Raji (cell line): ENCODE data around the gene BANP.

Experiments
- POLR2A ChIP-seq: IDR thresholded peaks from 2 replicates; pipeline ENCODE4 v1.6.1; 2011; ENCODE audit warnings: low read depth, low read length, control low read depth; ENCODE audit not compliant: insufficient read depth

BANP gene

DNA sequence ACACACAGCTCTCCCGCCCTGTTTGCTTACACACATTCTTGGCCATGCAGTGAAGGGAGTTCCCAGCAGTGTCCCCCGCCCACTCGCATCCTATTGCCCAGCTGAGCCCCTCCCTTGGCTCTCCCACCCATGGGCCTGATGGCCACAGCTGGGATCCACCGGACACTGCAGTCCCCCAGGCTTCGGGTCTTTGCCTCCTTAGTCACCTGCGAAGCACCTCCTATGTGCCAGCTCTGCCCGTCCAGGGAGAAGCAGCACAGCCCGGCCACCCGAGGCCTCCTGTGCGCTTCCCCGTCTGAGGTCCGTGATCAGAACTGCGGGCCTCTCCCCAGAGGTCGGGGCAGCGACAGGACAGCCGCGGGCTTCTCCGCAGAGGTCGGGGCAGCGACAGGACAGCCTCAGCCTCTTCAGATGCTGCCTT, 136.9 kb downstream of the BANP start:
- no peak for TF ChIP-seq POLR2A

GRCh38 chr16:88099563-88099890, 148.3 kb downstream of the BANP start:
- TF ChIP-seq POLR2A = no peak

DNA sequence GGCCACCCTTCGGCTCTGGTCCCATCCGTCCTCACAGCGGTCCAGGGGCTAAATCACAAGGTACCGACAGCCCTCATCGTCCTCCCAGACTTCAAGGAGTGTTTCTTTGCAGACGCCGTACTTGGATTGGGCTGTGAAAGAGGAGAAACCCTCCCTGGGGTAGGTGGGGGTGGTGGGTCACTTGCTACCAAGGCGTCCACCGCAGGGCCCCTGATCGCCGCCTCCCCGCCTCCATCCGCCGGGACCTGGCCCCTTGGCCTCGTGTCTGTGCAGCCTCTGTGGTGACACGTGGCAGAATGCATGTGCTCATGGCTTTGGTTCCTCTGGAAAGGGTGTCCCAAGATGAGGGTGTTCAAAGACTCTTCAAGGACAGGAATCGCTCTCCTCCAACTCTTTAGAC, 151.4 kb downstream of the BANP start:
- no peak for TF ChIP-seq POLR2A

- no peak for TF ChIP-seq POLR2A
Measured at GRCh38 chr16:88103011-88103410, 151.8 kb downstream of the BANP start.

GRCh38 chr16:88103581-88104188, 152.5 kb downstream of the BANP start:
- TF ChIP-seq POLR2A = no peak

DNA sequence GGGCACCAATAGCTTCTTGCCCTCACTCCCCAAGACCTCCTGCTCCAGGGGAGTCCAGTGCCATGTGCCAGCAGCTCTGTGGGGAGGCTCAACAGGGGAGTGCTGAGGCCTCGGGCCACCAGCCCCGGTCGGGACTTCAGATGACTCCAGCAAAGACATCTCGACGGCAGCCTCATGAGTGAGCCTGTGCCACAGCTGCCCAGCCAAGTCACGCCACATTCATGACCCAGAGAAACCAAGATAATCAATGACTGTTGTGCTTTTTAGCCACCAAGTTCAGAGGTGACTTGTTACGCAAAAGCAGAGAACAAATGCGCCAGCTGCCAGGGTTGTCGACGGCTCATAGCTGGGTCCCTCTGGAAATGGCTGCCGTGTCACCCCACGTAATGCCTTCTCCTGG, 157.5 kb downstream of the BANP start:
- TF ChIP-seq POLR2A = no peak

DNA sequence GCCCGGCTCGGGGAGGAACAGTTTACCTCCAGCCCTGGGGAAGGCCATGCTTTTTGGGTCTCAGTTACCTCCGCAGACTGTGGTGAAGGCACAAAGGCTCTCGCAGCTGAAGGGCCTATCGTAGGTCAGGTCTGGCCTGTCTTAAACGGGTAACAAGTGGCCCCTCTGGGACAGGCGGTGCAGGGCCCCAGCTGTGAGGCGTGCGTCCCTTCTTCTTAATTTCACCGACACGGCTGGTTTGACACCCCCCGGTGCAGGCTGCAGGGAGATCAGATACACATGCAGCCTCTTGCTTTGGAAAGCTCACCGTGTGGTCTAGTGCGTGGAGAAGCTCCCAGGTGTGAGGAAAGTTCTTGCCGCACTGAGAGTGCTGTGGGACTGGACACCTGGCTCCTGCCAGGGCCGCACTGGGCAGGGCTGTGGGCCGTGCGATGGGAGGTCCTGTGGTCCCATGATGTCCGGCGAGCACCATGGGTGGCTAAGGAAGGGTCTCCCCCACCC, 162.4 kb downstream of the BANP start:
- no peak for TF ChIP-seq POLR2A

- no peak for TF ChIP-seq POLR2A
Measured at GRCh38 chr16:88116121-88116520, 164.9 kb downstream of the BANP start.

DNA sequence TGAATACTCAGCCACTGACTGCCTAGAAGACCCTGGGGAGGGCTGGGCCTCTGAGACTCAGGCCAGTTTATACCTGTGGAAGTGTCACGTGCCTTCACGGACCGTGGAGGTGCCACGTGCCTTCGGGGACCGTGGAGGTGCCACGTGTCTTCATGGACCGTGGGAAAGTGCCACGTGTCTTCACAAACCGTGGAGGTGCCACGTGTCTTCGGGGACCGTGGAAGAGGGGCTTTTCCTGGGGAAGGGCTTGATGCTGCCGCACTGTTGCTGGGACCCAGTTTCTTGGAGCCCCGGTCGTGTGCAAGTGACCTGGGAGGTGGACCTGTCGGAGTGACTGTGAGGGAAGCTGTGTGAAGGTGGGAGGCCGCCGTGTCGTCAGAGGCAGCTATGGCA, 166.2 kb downstream of the BANP start:
- no peak for TF ChIP-seq POLR2A

- no peak for TF ChIP-seq POLR2A
Measured at GRCh38 chr16:88118376-88118775, 167.1 kb downstream of the BANP start.

- TF ChIP-seq POLR2A = no peak
Measured at GRCh38 chr16:88120812-88121211, 169.6 kb downstream of the BANP start.

- TF ChIP-seq POLR2A = no peak
Measured at GRCh38 chr16:88121886-88122580, 170.8 kb downstream of the BANP start.
